Neutrophil (primary cell): ENCODE results near the gene SEMA3B.

Experiments
- H3K27ac ChIP-seq: fragments of 200-600 bp; sonication (generic); 2 replicates; pipeline ENCODE4 v1.5.1; 2016; ENCODE audit warnings: mild to moderate bottlenecking, moderate library complexity
- H3K27me3 ChIP-seq: fragments of 200-600 bp; sonication (generic); 2 replicates; pipeline ENCODE4 v1.6.0; 2016; ENCODE audit warnings: mild to moderate bottlenecking
- H3K36me3 ChIP-seq: fragments of 200-600 bp; sonication (generic); 2 replicates; pipeline ENCODE4 v1.5.1; 2017
- H3K4me1 ChIP-seq, 2 experiments: fragments of 200-600 bp in 1 of 2; sonication (generic) in 1 of 2; 1 replicate in 1 of 2; 2 replicates in 1 of 2; pipeline versions ENCODE4 v1.5.1 to v1.6.1; 2013 to 2016; ENCODE audit warnings: low read depth in 1 of 2, low read length in 1 of 2, mild to moderate bottlenecking in 1 of 2, moderate library complexity in 1 of 2; ENCODE audit not compliant: control insufficient read depth in 1 of 2, insufficient read depth in 1 of 2
- H3K4me3 ChIP-seq, 2 experiments: fragments of 200-600 bp in 1 of 2; sonication (generic) in 1 of 2; 1 replicate in 1 of 2; 2 replicates in 1 of 2; pipeline ENCODE4 v1.5.1; 2013 to 2016; ENCODE audit warnings: low read depth in 1 of 2, low read length in 1 of 2, mild to moderate bottlenecking in 1 of 2, moderate library complexity in 1 of 2
- H3K9me3 ChIP-seq: fragments of 200-600 bp; sonication (generic); 2 replicates; pipeline ENCODE4 v1.5.1; 2016
- CTCF ChIP-seq: fragments of 200-600 bp; sonication (generic); IDR thresholded peaks from 2 replicates; pipeline ENCODE4 v1.5.1; 2016; ENCODE audit warnings: antibody characterized with exemption

Gene SEMA3B

DNA sequence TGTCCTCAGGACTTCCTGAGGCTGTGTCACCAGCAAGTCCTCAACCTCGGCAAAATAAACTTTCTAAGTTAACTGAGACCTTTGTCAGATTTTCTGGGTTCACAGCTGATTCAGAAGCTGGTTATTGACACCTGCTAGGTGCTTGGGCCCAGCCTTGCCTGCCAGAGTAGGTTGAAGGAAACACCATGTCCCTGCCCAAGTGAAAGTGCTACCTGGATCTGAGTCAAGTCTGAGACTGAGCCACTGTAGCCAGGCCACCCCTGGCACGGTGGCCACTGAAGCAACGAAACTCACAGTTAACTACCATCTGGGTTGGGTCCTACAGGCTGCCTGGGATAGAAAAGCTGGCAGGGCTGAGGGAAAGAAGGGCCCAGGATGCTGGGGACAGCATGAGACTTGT, 45.4 kb downstream of the SEMA3B start:
- TF ChIP-seq CTCF, result no peak
- Histone ChIP-seq H3K9me3 (no peaks in the 10 kb centered on the region), H3K27ac (peak overlapping the region; percentile 10), H3K4me1 (peaks cover 18 to 26% of the 10 kb centered on the region in 2 experiments), H3K36me3 (peaks cover 5% of the 10 kb centered on the region), H3K27me3 (no peaks in the 10 kb centered on the region), H3K4me3 (no peak overlapping the region)

- Histone ChIP-seq H3K4me1 (peaks cover 23 to 31% of the 10 kb centered on the region in 2 experiments), H3K27me3 (no peaks in the 10 kb centered on the region), H3K9me3 (no peaks in the 10 kb centered on the region), H3K36me3 (peaks cover 5% of the 10 kb centered on the region), H3K27ac (no peak overlapping the region), H3K4me3 (no peak overlapping the region)
- no peak for TF ChIP-seq CTCF
Measured at GRCh38 chr3:50314816-50315215, 45.9 kb downstream of the SEMA3B start.

DNA sequence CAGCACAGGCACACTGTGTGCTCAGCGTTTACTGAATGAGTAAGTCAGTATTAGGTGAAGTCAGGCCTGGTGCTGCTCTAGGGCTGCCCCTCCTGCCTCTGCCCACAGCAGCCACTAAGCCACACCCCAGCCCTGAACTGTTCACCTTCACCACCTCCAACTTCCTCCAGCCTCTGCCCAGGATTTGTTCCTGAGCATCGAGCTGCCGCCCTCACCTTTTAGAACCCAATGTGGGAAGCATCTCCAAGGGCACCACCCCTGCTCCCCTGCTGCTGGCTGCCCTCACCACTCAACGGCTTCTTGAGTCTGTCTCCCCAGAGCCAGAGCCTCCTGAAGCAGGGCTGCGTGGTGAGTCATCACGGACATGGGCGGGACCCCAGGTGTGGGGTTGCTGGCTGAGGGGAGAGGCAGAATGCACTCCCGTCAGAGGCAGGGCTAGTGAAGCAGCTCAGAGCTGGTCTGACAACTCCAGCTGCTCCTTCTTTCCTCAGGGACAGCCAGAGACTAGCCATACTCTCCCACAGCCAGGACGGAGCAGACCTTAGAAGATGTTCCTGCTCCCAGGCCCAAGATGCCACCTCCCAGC, 47.8 kb downstream of the SEMA3B start:
- H3K36me3 ChIP-seq, result peaks cover 5% of the 10 kb centered on the region
- peaks cover 34 to 49% of the 10 kb centered on the region in 2 experiments for H3K4me1 ChIP-seq
- no peak for TF ChIP-seq CTCF
- no peaks in the 10 kb centered on the region for H3K27me3 ChIP-seq
- no peak overlapping the region for H3K27ac ChIP-seq
- no peak overlapping the region for H3K4me3 ChIP-seq
- no peaks in the 10 kb centered on the region for H3K9me3 ChIP-seq

GRCh38 chr3:50317300-50317699, 48.4 kb downstream of the SEMA3B start:
- peaks cover 40 to 54% of the 10 kb centered on the region in 2 experiments for H3K4me1 ChIP-seq
- H3K36me3 ChIP-seq, result peaks cover 5% of the 10 kb centered on the region
- no peak for TF ChIP-seq CTCF

GRCh38 chr3:50318163-50318562, 49.2 kb downstream of the SEMA3B start:
- Histone ChIP-seq H3K4me3 (peak overlapping the region; percentile 23 to 77), H3K27ac (peak overlapping the region; percentile 86), H3K4me1 (peaks cover 49 to 63% of the 10 kb centered on the region in 2 experiments), H3K27me3 (no peaks in the 10 kb centered on the region), H3K36me3 (peaks cover 5% of the 10 kb centered on the region), H3K9me3 (no peaks in the 10 kb centered on the region)
- TF ChIP-seq CTCF, result no peak

More at GRCh38 chr3:50317300-50317699, 48.4 kb downstream of the SEMA3B start:
- H3K27me3 ChIP-seq, result no peaks in the 10 kb centered on the region
- no peak overlapping the region for H3K27ac ChIP-seq
- H3K9me3 ChIP-seq, result no peaks in the 10 kb centered on the region
- H3K4me3 ChIP-seq, result no peak overlapping the region
